IPS DF 19.7 (cell line): Measurements from ENCODE around the gene FAM9C.
"Not testable (repeated sequence)": the region's sequence is repeated elsewhere in the genome, so short reads cannot be mapped to it uniquely, and the experiment has no call there.

Experiments used
- DNase-seq: peaks from one replicate; pipeline ENCODE4 v3.0.0-alpha.2; 2013; ENCODE audit warnings: low read depth, low spot score

FAM9C gene

GRCh38 chrX:13076176-13076961 is 31.9 kb upstream of the FAM9C start:
- no peak for DNase-seq

GRCh38 chrX:13074297-13075262 is 30.2 kb upstream of the FAM9C start:
- no peak for DNase-seq

- DNase-seq, result no peak
These were observed 25.5 kb upstream of the FAM9C start for GRCh38 chrX:13069771-13070416.

GRCh38 chrX:13068651-13069050 is 24.2 kb upstream of the FAM9C start:
- DNase-seq, result no peak

GRCh38 chrX:13067773-13068172 is 23.4 kb upstream of the FAM9C start:
- DNase-seq, result no peak

GRCh38 chrX:13066391-13066790 is 22.0 kb upstream of the FAM9C start:
- no peak for DNase-seq

GRCh38 chrX:13064599-13065143 is 20.3 kb upstream of the FAM9C start:
- DNase-seq, result no peak

GRCh38 chrX:13063124-13063523 is 18.7 kb upstream of the FAM9C start:
- not testable (repeated sequence) for DNase-seq

- DNase-seq, result not testable (repeated sequence)
These were observed 17.9 kb upstream of the FAM9C start for GRCh38 chrX:13062331-13062730.

- DNase-seq, result not testable (repeated sequence)
These were observed 16.8 kb upstream of the FAM9C start for GRCh38 chrX:13061215-13061708.

- DNase-seq, result no peak
These were observed 15.4 kb upstream of the FAM9C start for GRCh38 chrX:13059637-13060499.

- DNase-seq, result no peak
These were observed 11.1 kb upstream of the FAM9C start for GRCh38 chrX:13055486-13055885.

GRCh38 chrX:13053171-13053570 is 8.8 kb upstream of the FAM9C start:
- DNase-seq, result no peak

GRCh38 chrX:13051529-13052172 is 7.2 kb upstream of the FAM9C start:
- DNase-seq, result no peak

- no peak for DNase-seq
These were observed 6.7 kb upstream of the FAM9C start for GRCh38 chrX:13051167-13051528.

- no peak for DNase-seq
These were observed 5.7 kb upstream of the FAM9C start for GRCh38 chrX:13050151-13050550.

- no peak for DNase-seq
These were observed 3.9 kb upstream of the FAM9C start for GRCh38 chrX:13048280-13048679.

- no peak for DNase-seq
These were observed 3.3 kb upstream of the FAM9C start for GRCh38 chrX:13047759-13048158.

- no peak for DNase-seq
These were observed 1.9 kb upstream of the FAM9C start for GRCh38 chrX:13046141-13046855.

- no peak for DNase-seq
These were observed 482 bp downstream of the FAM9C start for GRCh38 chrX:13043938-13044337.
